Measurements from ENCODE around the gene LPAR3. TPM values are rescaled to one million over a fixed set of nuclear protein-coding genes. Genes with fewer than 3 reads are reported as not detected.

Gene LPAR3
- total RNA-seq, 1 donor from 2014 or later = 5.7 TPM

- intact Hi-C loops (cut with DNase I) = no loop called here
- Histone ChIP-seq H3K36me3 (no peaks in the 10 kb centered on the region), H3K9me3 (peaks cover 6% of the 10 kb centered on the region), H3K4me3 (no peak overlapping the region), H3K27ac (no peak overlapping the region), H3K4me1 (no peaks in the 10 kb centered on the region), H3K27me3 (ENCODE audit: low read depth) (no peaks in the 10 kb centered on the region)
- DNase-seq (no peak), ATAC-seq (no peak)
- TF ChIP-seq CTCF (IDR thresholded peaks at IDR 0.05) = no peak
Measured at GRCh38 chr1:84795213-84795612, 97.8 kb downstream of the LPAR3 start.

GRCh38 chr1:84792421-84792820 lies 100.6 kb downstream of the LPAR3 start:
- Histone ChIP-seq H3K27me3 (ENCODE audit: low read depth) (no peaks in the 10 kb centered on the region), H3K4me3 (no peak overlapping the region), H3K27ac (no peak overlapping the region), H3K9me3 (peaks cover 6% of the 10 kb centered on the region), H3K4me1 (no peaks in the 10 kb centered on the region), H3K36me3 (no peaks in the 10 kb centered on the region)
- ATAC-seq (no peak), DNase-seq (no peak)
- intact Hi-C loops (cut with DNase I) = no loop called here
- no peak for TF ChIP-seq CTCF (IDR thresholded peaks at IDR 0.05)

- Histone ChIP-seq H3K9me3 (peaks cover 6% of the 10 kb centered on the region), H3K27ac (no peak overlapping the region), H3K4me3 (no peak overlapping the region), H3K36me3 (no peaks in the 10 kb centered on the region), H3K27me3 (ENCODE audit: low read depth) (no peaks in the 10 kb centered on the region), H3K4me1 (peaks cover 6% of the 10 kb centered on the region)
- TF ChIP-seq CTCF (IDR thresholded peaks at IDR 0.05) = no peak
- intact Hi-C loops (cut with DNase I) = no loop called here
- DNase-seq (no peak), ATAC-seq (no peak)
Measured at GRCh38 chr1:84789014-84789413, 104.0 kb downstream of the LPAR3 start.

- ATAC-seq (no peak), DNase-seq (no peak)
- Histone ChIP-seq H3K27ac (no peak overlapping the region), H3K9me3 (no peaks in the 10 kb centered on the region), H3K36me3 (no peaks in the 10 kb centered on the region), H3K4me1 (peaks cover 6% of the 10 kb centered on the region), H3K27me3 (ENCODE audit: low read depth) (no peaks in the 10 kb centered on the region), H3K4me3 (no peak overlapping the region)
- TF ChIP-seq CTCF (IDR thresholded peaks at IDR 0.05) = no peak
- intact Hi-C loops (cut with DNase I) = no loop called here
Measured at GRCh38 chr1:84785271-84786036, 107.6 kb downstream of the LPAR3 start.

GRCh38 chr1:84782881-84783280 lies 110.1 kb downstream of the LPAR3 start:
- H3K36me3 ChIP-seq = no peaks in the 10 kb centered on the region
- no peak overlapping the region for H3K27ac ChIP-seq
- peaks cover 6% of the 10 kb centered on the region for H3K4me1 ChIP-seq
- H3K9me3 ChIP-seq = no peaks in the 10 kb centered on the region
- peak in 1 of 2 donors; percentile 7 for ATAC-seq
- H3K4me3 ChIP-seq = no peak overlapping the region
- no peak for DNase-seq
- intact Hi-C loops (cut with DNase I) = no loop called here
- TF ChIP-seq CTCF (IDR thresholded peaks at IDR 0.05) = no peak
- H3K27me3 ChIP-seq (ENCODE audit: low read depth) = no peaks in the 10 kb centered on the region

All from lower lobe of right lung (tissue), 2 donors.